ENCODE measurements around the gene BLTP3B. TPM values are rescaled to one million over a fixed set of nuclear protein-coding genes. Genes with fewer than 3 reads are reported as not detected.
A peak's percentile ranks its signal among the peaks of the same experiment; 100 is the strongest.

The BLTP3B gene
- polyA plus RNA-seq, 1 donor from 2014 or later: 20.5 TPM

DNA sequence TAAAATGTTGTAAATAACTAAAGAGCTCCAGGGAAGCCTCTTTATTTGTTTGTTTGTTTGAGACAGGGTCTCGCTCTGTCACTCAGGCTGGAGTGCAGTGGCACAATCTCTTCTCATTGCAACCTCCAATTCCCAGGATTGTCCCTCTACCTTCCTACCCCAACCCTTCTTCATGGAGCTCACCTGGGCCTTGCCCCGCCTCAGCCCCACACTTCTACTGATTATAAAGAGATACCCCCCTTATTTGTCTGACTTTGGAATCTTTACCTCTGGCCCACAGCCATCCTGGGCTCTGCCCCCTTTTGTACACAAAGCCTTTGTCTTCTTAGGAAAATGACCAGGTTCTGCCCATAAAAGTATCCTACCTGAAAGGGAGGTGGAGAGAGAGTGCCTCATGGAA is 9.1 kb upstream of the BLTP3B start:
- Mint-ChIP-seq H3K9me3 (no peaks in the 10 kb centered on the region), H3K27ac (no peak overlapping the region), H3K4me3 (no peak overlapping the region), H3K36me3 (peaks cover 1% of the 10 kb centered on the region), H3K4me1 (peaks cover 0 to 5% (median 1%) of the 10 kb centered on the region in 3 donors), H3K27me3 (no peaks in the 10 kb centered on the region)

GRCh38 chr12:100146252-100146651 is 3.6 kb upstream of the BLTP3B start:
- H3K4me1 Mint-ChIP-seq: peaks cover 10 to 14% (median 12%) of the 10 kb centered on the region in 3 donors
- H3K36me3 Mint-ChIP-seq: peaks cover 3% of the 10 kb centered on the region
- no peaks in the 10 kb centered on the region for H3K27me3 Mint-ChIP-seq
- peak overlapping the region in 1 of 4 donors; percentile 40 for H3K4me3 Mint-ChIP-seq
- H3K27ac Mint-ChIP-seq: peak overlapping the region; percentile 3 to 14 (median 7)
- H3K9me3 Mint-ChIP-seq: no peaks in the 10 kb centered on the region

GRCh38 chr12:100145643-100146042 is 3.0 kb upstream of the BLTP3B start:
- no peaks in the 10 kb centered on the region for H3K27me3 Mint-ChIP-seq
- peaks cover 12 to 14% (median 14%) of the 10 kb centered on the region in 3 donors for H3K4me1 Mint-ChIP-seq
- no peaks in the 10 kb centered on the region for H3K9me3 Mint-ChIP-seq
- peaks cover 3% of the 10 kb centered on the region for H3K36me3 Mint-ChIP-seq
- peak overlapping the region in 1 of 4 donors; percentile 40 for H3K4me3 Mint-ChIP-seq
- H3K27ac Mint-ChIP-seq: no peak overlapping the region

DNA sequence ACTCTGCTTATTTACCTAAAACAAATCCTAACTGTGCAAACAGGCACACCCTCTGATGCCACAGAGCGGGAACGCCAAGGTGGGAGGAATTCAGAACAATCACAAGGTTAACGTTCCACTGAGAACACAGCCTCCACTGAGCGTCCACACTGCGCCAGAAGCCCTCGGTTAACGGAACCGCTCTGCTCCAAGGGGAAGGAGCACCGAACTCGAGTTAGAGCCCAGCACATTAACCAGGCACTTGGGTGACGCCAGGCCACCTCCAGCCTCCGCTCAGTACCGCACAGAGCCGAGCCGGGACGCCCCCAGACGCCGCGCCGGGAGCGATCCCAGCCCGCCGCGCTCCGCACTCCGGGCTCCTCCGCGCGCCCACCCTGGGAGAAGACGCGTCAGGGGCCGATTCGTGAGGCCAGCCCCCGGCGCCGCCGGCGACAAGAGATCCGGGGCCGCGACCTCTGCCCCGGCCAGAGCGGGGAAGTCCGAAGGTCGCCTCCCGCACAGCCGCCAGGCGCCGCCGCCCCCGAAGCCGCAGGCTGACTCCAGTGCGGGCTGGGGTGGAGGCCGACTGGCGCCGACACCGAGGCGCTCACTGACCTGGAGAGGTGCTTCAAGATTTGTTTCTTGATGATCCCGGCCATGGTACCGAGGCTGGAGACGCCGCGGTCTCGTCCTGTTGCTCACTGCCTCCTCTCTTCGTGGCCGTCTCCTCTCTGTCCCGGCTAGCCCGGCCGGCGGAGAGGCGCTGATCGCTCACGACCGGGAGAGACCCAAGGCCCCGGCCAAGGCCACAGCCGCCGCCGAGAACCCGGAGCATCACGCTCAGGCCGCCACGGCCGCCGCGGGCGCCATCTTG is 450 bp downstream of the BLTP3B start:
- H3K36me3 Mint-ChIP-seq: peaks cover 2% of the 10 kb centered on the region
- H3K4me1 Mint-ChIP-seq: peaks cover 37 to 43% (median 40%) of the 10 kb centered on the region in 3 donors

GRCh38 chr12:100141666-100141997 is 1.0 kb downstream of the BLTP3B start:
- H3K4me3 Mint-ChIP-seq: peak overlapping the region; percentile 95 to 99 (median 96)
- H3K36me3 Mint-ChIP-seq: peaks cover 2% of the 10 kb centered on the region
- H3K27ac Mint-ChIP-seq: peak overlapping the region; percentile 84 to 92 (median 90)
- peaks cover 40 to 45% (median 43%) of the 10 kb centered on the region in 3 donors for H3K4me1 Mint-ChIP-seq
- no peaks in the 10 kb centered on the region for H3K9me3 Mint-ChIP-seq
- H3K27me3 Mint-ChIP-seq: peaks cover 1% of the 10 kb centered on the region

More for the DNA sequence above, 450 bp downstream of the BLTP3B start:
- no peaks in the 10 kb centered on the region for H3K9me3 Mint-ChIP-seq
- H3K27me3 Mint-ChIP-seq: peaks cover 1% of the 10 kb centered on the region
- peak overlapping the region; percentile 95 to 99 (median 96) for H3K4me3 Mint-ChIP-seq
- H3K27ac Mint-ChIP-seq: peak overlapping the region; percentile 90 to 99 (median 98)

DNA sequence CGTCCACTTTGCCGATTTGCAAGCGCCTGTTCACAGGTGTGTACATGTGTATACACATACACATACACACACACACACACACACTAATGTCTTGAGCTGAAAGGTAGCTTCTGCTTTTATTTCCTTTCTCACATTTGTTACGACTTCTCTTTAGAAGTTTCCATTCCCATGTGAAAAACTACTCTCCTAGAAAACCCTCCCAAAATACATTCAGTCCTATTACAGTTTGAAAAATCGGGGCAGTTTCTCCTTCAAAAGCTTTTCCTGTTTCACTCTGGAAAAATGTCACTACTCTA is 3.9 kb downstream of the BLTP3B start:
- H3K36me3 Mint-ChIP-seq: peaks cover 2% of the 10 kb centered on the region
- H3K4me3 Mint-ChIP-seq: peak overlapping the region; percentile 13 to 78 (median 73)
- no peaks in the 10 kb centered on the region for H3K9me3 Mint-ChIP-seq
- peak overlapping the region; percentile 48 to 76 (median 54) for H3K27ac Mint-ChIP-seq
- H3K27me3 Mint-ChIP-seq: peaks cover 1% of the 10 kb centered on the region
- H3K4me1 Mint-ChIP-seq: peaks cover 53 to 58% (median 54%) of the 10 kb centered on the region in 3 donors

GRCh38 chr12:100138048-100138802 is 4.4 kb downstream of the BLTP3B start:
- peaks cover 1% of the 10 kb centered on the region for H3K27me3 Mint-ChIP-seq
- H3K27ac Mint-ChIP-seq: peak overlapping the region in 2 of 3 donors; percentile 48 to 76
- peaks cover 0 to 2% (median 0%) of the 10 kb centered on the region in 3 donors for H3K9me3 Mint-ChIP-seq
- peak overlapping the region; percentile 13 to 78 (median 73) for H3K4me3 Mint-ChIP-seq
- peaks cover 2% of the 10 kb centered on the region for H3K36me3 Mint-ChIP-seq
- peaks cover 51 to 62% (median 54%) of the 10 kb centered on the region in 3 donors for H3K4me1 Mint-ChIP-seq

DNA sequence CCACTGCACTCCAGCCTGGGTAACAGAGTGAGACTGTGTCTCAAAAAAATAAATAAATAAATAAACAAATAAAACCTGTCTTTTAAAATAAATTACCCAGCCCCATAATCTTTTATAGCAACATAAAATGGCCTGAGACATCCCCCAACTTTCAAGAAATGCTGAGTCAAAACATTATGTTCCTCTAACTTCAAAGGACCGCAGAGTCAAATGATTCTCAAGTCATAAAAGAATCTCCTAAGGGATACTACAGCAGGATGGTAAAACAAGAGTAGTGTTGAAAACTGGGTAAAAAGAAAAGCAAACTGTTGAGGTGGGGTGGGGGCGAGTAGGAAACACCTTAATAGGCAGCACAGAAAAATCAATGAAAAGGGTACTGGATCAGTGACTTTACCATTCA is 9.5 kb downstream of the BLTP3B start:
- Mint-ChIP-seq H3K4me1 (peaks cover 34 to 52% (median 39%) of the 10 kb centered on the region in 3 donors), H3K4me3 (no peak overlapping the region)

DNA sequence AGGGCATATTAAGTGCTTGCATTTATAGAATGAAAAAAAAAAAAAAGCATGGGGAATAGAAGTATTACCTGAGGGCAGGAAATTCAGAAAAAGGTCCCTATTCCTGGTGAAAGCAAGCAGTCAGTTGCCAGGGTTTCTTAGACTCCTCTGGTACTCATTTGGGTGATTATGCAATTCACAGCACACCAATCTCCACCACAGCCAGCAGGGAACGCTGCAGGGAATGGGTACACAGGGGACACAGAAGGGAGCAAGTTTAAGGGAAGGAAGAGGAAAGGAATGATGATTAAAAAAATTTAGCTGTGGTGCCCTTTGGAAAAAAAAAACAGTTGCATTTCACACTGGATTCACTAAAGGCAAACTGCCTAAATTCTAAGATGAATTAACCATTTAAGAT is 14.2 kb downstream of the BLTP3B start:
- Mint-ChIP-seq H3K27ac (no peak overlapping the region), H3K36me3 (peaks cover 3% of the 10 kb centered on the region), H3K9me3 (peaks cover 0 to 2% (median 2%) of the 10 kb centered on the region in 3 donors), H3K4me3 (no peak overlapping the region), H3K4me1 (peaks cover 19 to 23% (median 23%) of the 10 kb centered on the region in 3 donors), H3K27me3 (no peaks in the 10 kb centered on the region)

More for the DNA sequence above, 9.5 kb downstream of the BLTP3B start:
- peaks cover 3% of the 10 kb centered on the region for H3K36me3 Mint-ChIP-seq
- no peaks in the 10 kb centered on the region for H3K27me3 Mint-ChIP-seq
- peaks cover 0 to 2% (median 2%) of the 10 kb centered on the region in 3 donors for H3K9me3 Mint-ChIP-seq
- H3K27ac Mint-ChIP-seq: no peak overlapping the region

DNA sequence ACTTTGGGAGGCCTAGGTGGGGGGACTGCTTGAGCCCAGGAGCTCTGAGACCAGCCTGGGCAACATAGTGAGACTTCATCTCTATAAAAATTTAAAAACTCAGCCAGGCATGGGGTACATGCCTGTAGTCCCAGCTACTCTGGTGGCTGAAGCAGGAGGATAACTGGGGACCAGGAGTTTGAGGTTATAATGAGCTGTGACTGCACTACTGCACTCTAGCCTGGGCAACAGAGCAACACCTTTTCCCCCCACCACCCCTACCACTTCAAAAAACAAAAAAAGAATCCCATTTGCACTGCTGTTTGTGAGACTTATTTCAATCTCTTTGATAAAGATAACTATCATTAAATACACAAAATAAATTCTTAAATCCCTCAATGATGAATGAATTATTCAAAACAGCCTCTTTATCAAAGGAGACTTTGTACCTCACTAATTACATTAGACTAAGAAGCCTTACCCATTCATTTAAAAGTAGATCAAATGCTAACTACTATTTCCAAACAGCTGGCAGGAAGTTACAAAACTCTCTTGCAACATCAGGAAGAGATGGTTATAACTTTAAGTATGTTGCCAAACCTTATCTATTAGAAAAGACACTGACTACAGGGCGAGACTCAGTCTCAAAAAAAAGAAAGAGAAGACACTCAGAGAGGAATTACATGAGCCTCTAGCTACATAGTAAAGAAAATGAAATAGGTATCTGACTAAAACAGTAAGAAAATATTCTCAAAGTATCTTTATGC is 14.7 kb downstream of the BLTP3B start:
- Mint-ChIP-seq H3K4me1 (peaks cover 19 to 22% (median 21%) of the 10 kb centered on the region in 3 donors), H3K4me3 (no peak overlapping the region), H3K9me3 (peaks cover 0 to 2% (median 0%) of the 10 kb centered on the region in 3 donors), H3K27me3 (no peaks in the 10 kb centered on the region), H3K36me3 (peaks cover 3% of the 10 kb centered on the region), H3K27ac (no peak overlapping the region)

DNA sequence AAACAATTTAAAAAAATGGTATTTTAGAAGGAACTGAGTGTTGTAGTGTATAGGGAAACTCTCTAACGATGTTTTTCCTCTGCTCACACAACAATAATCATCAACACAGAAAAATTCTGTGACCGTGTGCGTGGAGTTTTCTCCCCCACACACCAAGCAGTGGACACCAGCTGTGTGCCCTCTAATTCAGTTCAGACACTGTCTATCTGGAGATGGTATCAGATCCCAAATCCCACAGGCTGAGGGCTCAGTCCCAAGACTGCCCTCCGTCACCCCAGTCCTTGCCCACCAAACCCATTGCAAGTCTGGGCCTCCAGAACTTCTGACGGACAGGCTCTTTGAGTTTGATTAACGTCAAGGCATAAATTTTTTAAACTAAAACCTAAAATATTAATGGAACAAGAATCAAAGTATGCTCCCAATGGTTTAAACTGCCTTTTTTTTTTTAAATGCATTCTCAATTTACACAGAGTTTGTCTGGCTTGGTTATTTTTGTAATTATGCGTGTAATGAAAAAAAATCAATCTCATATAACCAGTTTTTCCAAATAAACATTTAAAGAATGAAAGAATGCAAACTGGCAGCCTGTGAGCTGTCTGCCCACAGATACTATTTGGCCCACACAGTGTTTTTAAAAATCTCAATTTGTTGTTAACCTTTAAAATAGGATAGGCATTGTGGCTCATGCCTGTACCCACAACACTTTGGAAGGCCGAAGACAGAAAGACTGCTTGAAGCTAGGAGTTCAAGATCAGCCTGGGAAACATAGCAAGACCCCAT is 19.2 kb downstream of the BLTP3B start:
- no peak overlapping the region for H3K4me3 Mint-ChIP-seq

DNA sequence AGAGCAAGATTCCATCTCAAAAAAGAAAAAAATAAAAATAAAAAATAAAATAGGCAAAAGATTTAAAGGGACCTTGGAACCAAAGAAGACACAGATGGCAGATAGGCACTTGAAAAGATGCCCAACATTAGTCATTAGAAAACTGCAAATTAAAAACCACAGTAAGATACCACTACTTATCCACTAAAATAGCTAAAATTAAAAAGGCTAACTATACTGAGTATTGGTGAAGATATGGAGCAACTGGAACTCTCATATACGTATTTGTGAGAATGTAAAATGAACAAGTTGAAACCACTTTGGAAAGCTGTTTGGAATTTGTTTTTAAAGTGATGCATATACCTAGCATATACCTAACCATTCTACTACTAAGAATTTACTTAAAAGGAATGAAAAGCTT is 22.3 kb downstream of the BLTP3B start:
- Mint-ChIP-seq H3K4me1 (peaks cover 9 to 19% (median 14%) of the 10 kb centered on the region in 3 donors), H3K27me3 (no peaks in the 10 kb centered on the region), H3K4me3 (no peak overlapping the region), H3K27ac (no peak overlapping the region), H3K9me3 (peaks cover 0 to 11% (median 0%) of the 10 kb centered on the region in 3 donors), H3K36me3 (peaks cover 11% of the 10 kb centered on the region)

More for the DNA sequence above, 19.2 kb downstream of the BLTP3B start:
- Mint-ChIP-seq H3K9me3 (peaks cover 0 to 11% (median 0%) of the 10 kb centered on the region in 3 donors), H3K36me3 (peaks cover 2% of the 10 kb centered on the region), H3K4me1 (peaks cover 12 to 17% (median 15%) of the 10 kb centered on the region in 3 donors), H3K27me3 (no peaks in the 10 kb centered on the region), H3K27ac (no peak overlapping the region)

DNA sequence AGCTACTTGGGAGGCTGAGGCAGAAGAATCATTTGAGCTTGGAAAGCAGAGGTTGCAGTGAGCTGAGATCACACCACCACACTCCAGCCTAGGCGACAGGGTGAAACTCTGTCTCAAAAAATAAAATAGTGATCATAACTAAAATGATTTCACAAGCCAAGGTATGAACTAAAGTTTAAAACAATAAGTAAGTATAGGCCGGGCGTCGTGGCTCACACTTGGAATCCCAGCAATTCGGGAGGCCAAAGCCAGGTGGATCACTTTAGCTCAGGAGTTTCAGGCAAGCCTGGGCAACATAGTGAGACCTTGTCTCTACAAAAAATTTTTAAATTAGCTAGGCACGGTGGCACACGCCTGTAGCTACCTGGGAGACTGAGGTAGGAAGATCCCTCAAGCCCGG is 27.4 kb downstream of the BLTP3B start:
- peaks cover 21% of the 10 kb centered on the region for H3K36me3 Mint-ChIP-seq
- no peak overlapping the region for H3K27ac Mint-ChIP-seq

GRCh38 chr12:100114574-100114973 is 28.1 kb downstream of the BLTP3B start:
- peaks cover 12 to 36% (median 25%) of the 10 kb centered on the region in 3 donors for H3K4me1 Mint-ChIP-seq
- H3K27ac Mint-ChIP-seq: no peak overlapping the region
- H3K4me3 Mint-ChIP-seq: no peak overlapping the region
- no peaks in the 10 kb centered on the region for H3K27me3 Mint-ChIP-seq
- peaks cover 21% of the 10 kb centered on the region for H3K36me3 Mint-ChIP-seq
- H3K9me3 Mint-ChIP-seq: peaks cover 0 to 2% (median 2%) of the 10 kb centered on the region in 3 donors

More for the DNA sequence above, 27.4 kb downstream of the BLTP3B start:
- peaks cover 12 to 32% (median 23%) of the 10 kb centered on the region in 3 donors for H3K4me1 Mint-ChIP-seq
- no peaks in the 10 kb centered on the region for H3K27me3 Mint-ChIP-seq
- peak overlapping the region in 1 of 4 donors; percentile 65 for H3K4me3 Mint-ChIP-seq
- peaks cover 0 to 5% (median under 1%) of the 10 kb centered on the region in 3 donors for H3K9me3 Mint-ChIP-seq

Data from IgD-negative memory B cell (primary cell).